Stimulated activated CD8-positive, alpha-beta memory T cell treated with anti-CD3 and anti-CD28 coated beads, Interleukin-12 subunit alpha, Interleukin-12 subunit beta, amount 100 ng/mL, for 4 hours (primary cell): Measurements from ENCODE around the gene LARGE1.

Source experiments
- DNase-seq: peaks from one replicate; pipeline ENCODE4 v3.0.0-alpha.2; 2020; ENCODE audit warnings: low read depth

The LARGE1 gene

GRCh38 chr22:33853200-33854097, 66.8 kb downstream of the LARGE1 start:
- peak; percentile 1 for DNase-seq

- no peak for DNase-seq
Measured at GRCh38 chr22:33851821-33852384, 68.4 kb downstream of the LARGE1 start.

- DNase-seq = no peak
Measured at GRCh38 chr22:33851240-33851639, 69.0 kb downstream of the LARGE1 start.

GRCh38 chr22:33850724-33851123, 69.6 kb downstream of the LARGE1 start:
- DNase-seq = no peak

GRCh38 chr22:33850193-33850592, 70.1 kb downstream of the LARGE1 start:
- DNase-seq = no peak

- DNase-seq = no peak
Measured at GRCh38 chr22:33848251-33848650, 72.0 kb downstream of the LARGE1 start.

GRCh38 chr22:33844273-33844672, 76.0 kb downstream of the LARGE1 start:
- DNase-seq = no peak

- no peak for DNase-seq
Measured at GRCh38 chr22:33842421-33843094, 77.7 kb downstream of the LARGE1 start.

- no peak for DNase-seq
Measured at GRCh38 chr22:33842006-33842354, 78.3 kb downstream of the LARGE1 start.

- DNase-seq = no peak
Measured at GRCh38 chr22:33841281-33842005, 78.8 kb downstream of the LARGE1 start.

- DNase-seq = no peak
Measured at GRCh38 chr22:33838644-33839043, 81.6 kb downstream of the LARGE1 start.

GRCh38 chr22:33837826-33838225, 82.5 kb downstream of the LARGE1 start:
- DNase-seq = no peak

- DNase-seq = no peak
Measured at GRCh38 chr22:33835265-33835664, 85.0 kb downstream of the LARGE1 start.

- no peak for DNase-seq
Measured at GRCh38 chr22:33832558-33833151, 87.6 kb downstream of the LARGE1 start.

GRCh38 chr22:33831651-33832050, 88.6 kb downstream of the LARGE1 start:
- no peak for DNase-seq

- no peak for DNase-seq
Measured at GRCh38 chr22:33831207-33831606, 89.1 kb downstream of the LARGE1 start.

- no peak for DNase-seq
Measured at GRCh38 chr22:33829546-33830280, 90.6 kb downstream of the LARGE1 start.

- DNase-seq = no peak
Measured at GRCh38 chr22:33828302-33828701, 92.0 kb downstream of the LARGE1 start.

- DNase-seq = no peak
Measured at GRCh38 chr22:33825761-33826160, 94.5 kb downstream of the LARGE1 start.

- DNase-seq = no peak
Measured at GRCh38 chr22:33823552-33823951, 96.7 kb downstream of the LARGE1 start.

GRCh38 chr22:33821290-33821689, 99.0 kb downstream of the LARGE1 start:
- DNase-seq = no peak
